Umbilical cord (tissue), 2 donors: Measurements from ENCODE around the gene TEX38. TPM values are rescaled to one million over a fixed set of nuclear protein-coding genes. Genes with fewer than 3 reads are reported as not detected.

ENCODE experiments used
- DNase-seq: peaks from one replicate; pipeline ENCODE4 v3.0.0-alpha.2; 2015; ENCODE audit warnings: low spot score
- total RNA-seq: library from RNA; depleted of rRNA; stranded (reverse); fragments of >200 nt; gene quantifications from one replicate; pipeline ENCODE4 v1.2.3, GENCODE V29; 2014; ENCODE audit warnings: low replicate concordance; ENCODE audit not compliant: insufficient read depth

TEX38 gene
- total RNA-seq, 1 donor from 2014 or later = 4.3 TPM

DNA sequence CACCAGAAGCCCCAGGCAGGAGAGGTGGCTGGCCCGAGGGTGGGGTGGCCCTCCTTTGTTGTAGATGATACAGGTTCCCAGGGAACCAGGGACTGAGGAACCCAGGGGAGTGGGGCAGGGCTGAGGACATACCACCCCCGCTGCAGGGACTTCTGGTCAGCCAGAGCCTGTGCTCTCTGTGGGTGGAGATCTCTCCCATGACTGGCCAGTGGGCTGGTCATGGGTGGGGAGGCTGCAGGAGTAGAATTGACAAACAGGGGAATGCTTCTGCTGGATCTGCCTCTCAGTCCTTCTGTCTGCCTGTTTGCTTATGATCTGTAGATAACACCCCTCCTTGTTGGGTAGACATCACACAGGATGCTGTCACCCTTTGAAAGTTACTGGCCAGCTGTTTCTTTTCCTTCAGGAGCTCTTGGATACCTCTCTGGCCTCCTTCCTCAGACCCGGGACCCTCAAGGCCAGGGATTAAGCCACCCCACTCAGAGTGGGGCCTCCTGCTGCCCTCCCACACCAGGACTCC, 50.1 kb downstream of the TEX38 start:
- no peak for DNase-seq

Other genes with a start within 250 kb of the TEX38 start
- gene DMBX1, start 182.0 kb upstream of the TEX38 start, total RNA-seq = 1.4 TPM
- gene KNCN, start 120.2 kb upstream of the TEX38 start, total RNA-seq = not detected
- gene MKNK1, start 67.6 kb upstream of the TEX38 start, total RNA-seq = 23.4 TPM
- 21.9 TPM for gene MOB3C, start 55.0 kb upstream of the TEX38 start, total RNA-seq
- gene ATPAF1, start 3.5 kb upstream of the TEX38 start, total RNA-seq = 28.4 TPM
- 59.5 TPM for gene EFCAB14, start 47.3 kb downstream of the TEX38 start, total RNA-seq
- gene CYP4B1, start 127.2 kb downstream of the TEX38 start, total RNA-seq = 2.9 TPM